Ishikawa (cell line): ENCODE results near the gene SMIM35.

ENCODE experiments used
- CEBPB ChIP-seq: IDR thresholded peaks from 2 replicates; pipeline ENCODE4 v1.6.1; 2012
- EGR1 ChIP-seq: IDR thresholded peaks from 2 replicates; pipeline ENCODE4 v1.6.1; 2012
- EP300 ChIP-seq: IDR thresholded peaks from 2 replicates; pipeline ENCODE4 v1.6.1; 2012; ENCODE audit warnings: borderline replicate concordance
- FOXM1 ChIP-seq: IDR thresholded peaks from 2 replicates; pipeline ENCODE4 v1.6.1; 2012; ENCODE audit warnings: low read depth, borderline replicate concordance
- MAX ChIP-seq: IDR thresholded peaks from 2 replicates; pipeline ENCODE4 v1.6.1; 2012
- RAD21 ChIP-seq: IDR thresholded peaks from 2 replicates; pipeline ENCODE4 v1.6.1; 2012; ENCODE audit warnings: low read depth
- REST ChIP-seq: IDR thresholded peaks from 2 replicates; pipeline ENCODE4 v1.6.1; 2012; ENCODE audit warnings: low read depth, mild to moderate bottlenecking
- TAF1 ChIP-seq: IDR thresholded peaks from 2 replicates; pipeline ENCODE4 v1.6.1; 2012; ENCODE audit warnings: low read depth, mild to moderate bottlenecking
- YY1 ChIP-seq: IDR thresholded peaks from 2 replicates; pipeline ENCODE4 v1.6.1; 2012; ENCODE audit warnings: low read depth
- ZBTB7A ChIP-seq: IDR thresholded peaks from 2 replicates; pipeline ENCODE4 v1.6.1; 2012; ENCODE audit warnings: low read depth

- TF ChIP-seq ZBTB7A, result no peak
- no peak for TF ChIP-seq RAD21
- no peak for TF ChIP-seq YY1
- no peak for TF ChIP-seq CEBPB
- TF ChIP-seq EP300, result no peak
- TF ChIP-seq REST, result no peak
- no peak for TF ChIP-seq TAF1
- TF ChIP-seq FOXM1, result no peak
- no peak for TF ChIP-seq EGR1
- TF ChIP-seq MAX, result no peak
Observed at GRCh38 chr11:117995472-117995871, 91.3 kb downstream of the SMIM35 start.
